Measurements from ENCODE around the gene NTNG2. TPM values are rescaled to one million over a fixed set of nuclear protein-coding genes. Genes with fewer than 3 reads are reported as not detected.

Gene NTNG2
- total RNA-seq, 2 donors from 2014 or later = 8.3 to 11.5 TPM

- no peaks in the 10 kb centered on the region for H3K9me3 Mint-ChIP-seq
- H3K36me3 Mint-ChIP-seq = no peaks in the 10 kb centered on the region
- H3K4me1 Mint-ChIP-seq (ENCODE audit: low read depth in 2 of 2) = no peaks in the 10 kb centered on the region
- H3K27ac Mint-ChIP-seq = no peak overlapping the region
- no peaks in the 10 kb centered on the region for H3K27me3 Mint-ChIP-seq
- ATAC-seq (no peak), DNase-seq (ENCODE audit: low spot score) (no peak)
- no peak overlapping the region for H3K4me3 Mint-ChIP-seq
Measured at GRCh38 chr9:132154863-132155567, 6.8 kb upstream of the NTNG2 start.

- Mint-ChIP-seq H3K27me3 (no peaks in the 10 kb centered on the region), H3K36me3 (no peaks in the 10 kb centered on the region), H3K9me3 (no peaks in the 10 kb centered on the region), H3K27ac (no peak overlapping the region), H3K4me1 (ENCODE audit: low read depth in 2 of 2) (no peaks in the 10 kb centered on the region), H3K4me3 (no peak overlapping the region)
- no peak for ATAC-seq
- no peak for DNase-seq (ENCODE audit: low spot score)
Measured at GRCh38 chr9:132155568-132155895, 6.3 kb upstream of the NTNG2 start.

GRCh38 chr9:132156262-132156661 lies 5.6 kb upstream of the NTNG2 start:
- Mint-ChIP-seq H3K27me3 (no peaks in the 10 kb centered on the region), H3K9me3 (no peaks in the 10 kb centered on the region), H3K4me3 (no peak overlapping the region), H3K36me3 (no peaks in the 10 kb centered on the region), H3K4me1 (ENCODE audit: low read depth in 2 of 2) (no peaks in the 10 kb centered on the region), H3K27ac (no peak overlapping the region)
- DNase-seq (ENCODE audit: low spot score) = no peak
- no peak for ATAC-seq

- DNase-seq (ENCODE audit: low spot score) (no peak), ATAC-seq (no peak)
- Mint-ChIP-seq H3K4me1 (ENCODE audit: low read depth in 2 of 2) (peaks cover 5 to 7% of the 10 kb centered on the region in 2 donors), H3K4me3 (no peak overlapping the region), H3K27ac (no peak overlapping the region), H3K36me3 (peaks cover 5% of the 10 kb centered on the region), H3K9me3 (no peaks in the 10 kb centered on the region), H3K27me3 (peaks cover 3 to 6% of the 10 kb centered on the region in 2 donors)
Measured at GRCh38 chr9:132157347-132158116, 4.3 kb upstream of the NTNG2 start.

GRCh38 chr9:132160802-132161742 lies 786 bp upstream of the NTNG2 start:
- H3K27ac Mint-ChIP-seq = peak overlapping the region; percentile 70 to 81
- H3K4me3 Mint-ChIP-seq = peak overlapping the region; percentile 95
- H3K36me3 Mint-ChIP-seq = peaks cover 6% of the 10 kb centered on the region
- peaks cover 17 to 23% of the 10 kb centered on the region in 2 donors for H3K27me3 Mint-ChIP-seq
- DNase-seq (ENCODE audit: low spot score) (peak; percentile 84), ATAC-seq (peak; percentile 87 to 88)
- no peaks in the 10 kb centered on the region for H3K9me3 Mint-ChIP-seq
- H3K4me1 Mint-ChIP-seq (ENCODE audit: low read depth in 2 of 2) = peaks cover 11 to 14% of the 10 kb centered on the region in 2 donors

- Mint-ChIP-seq H3K4me3 (peak overlapping the region; percentile 97), H3K27me3 (peaks cover 22 to 24% of the 10 kb centered on the region in 2 donors), H3K27ac (peak overlapping the region in 1 of 2 donors; percentile 77), H3K4me1 (ENCODE audit: low read depth in 2 of 2) (peaks cover 17 to 21% of the 10 kb centered on the region in 2 donors), H3K36me3 (peaks cover 6% of the 10 kb centered on the region), H3K9me3 (no peaks in the 10 kb centered on the region)
- ATAC-seq (no peak), DNase-seq (ENCODE audit: low spot score) (no peak)
Measured at GRCh38 chr9:132162764-132163456, 1.1 kb downstream of the NTNG2 start.

- DNase-seq (ENCODE audit: low spot score) (no peak), ATAC-seq (no peak)
- Mint-ChIP-seq H3K9me3 (no peaks in the 10 kb centered on the region), H3K4me1 (ENCODE audit: low read depth in 2 of 2) (peaks cover 17 to 21% of the 10 kb centered on the region in 2 donors), H3K27me3 (peaks cover 22 to 24% of the 10 kb centered on the region in 2 donors), H3K27ac (no peak overlapping the region), H3K4me3 (peak overlapping the region; percentile 61), H3K36me3 (peaks cover 6% of the 10 kb centered on the region)
Measured at GRCh38 chr9:132163457-132163875, 1.6 kb downstream of the NTNG2 start.

GRCh38 chr9:132163876-132164603 lies 2.2 kb downstream of the NTNG2 start:
- peaks cover 17 to 21% of the 10 kb centered on the region in 2 donors for H3K4me1 Mint-ChIP-seq (ENCODE audit: low read depth in 2 of 2)
- H3K4me3 Mint-ChIP-seq = peak overlapping the region; percentile 61
- peaks cover 22 to 24% of the 10 kb centered on the region in 2 donors for H3K27me3 Mint-ChIP-seq
- DNase-seq (ENCODE audit: low spot score) = no peak
- H3K27ac Mint-ChIP-seq = no peak overlapping the region
- peaks cover 6% of the 10 kb centered on the region for H3K36me3 Mint-ChIP-seq
- ATAC-seq = no peak
- no peaks in the 10 kb centered on the region for H3K9me3 Mint-ChIP-seq

- no peak for DNase-seq (ENCODE audit: low spot score)
- Mint-ChIP-seq H3K27ac (no peak overlapping the region), H3K4me1 (ENCODE audit: low read depth in 2 of 2) (peaks cover 22 to 25% of the 10 kb centered on the region in 2 donors), H3K9me3 (no peaks in the 10 kb centered on the region), H3K27me3 (peaks cover 22 to 24% of the 10 kb centered on the region in 2 donors), H3K36me3 (peaks cover 6% of the 10 kb centered on the region), H3K4me3 (no peak overlapping the region)
- no peak for ATAC-seq
Measured at GRCh38 chr9:132164604-132165362, 2.9 kb downstream of the NTNG2 start.

GRCh38 chr9:132166599-132166998 lies 4.7 kb downstream of the NTNG2 start:
- H3K4me3 Mint-ChIP-seq = no peak overlapping the region
- H3K9me3 Mint-ChIP-seq = no peaks in the 10 kb centered on the region
- ATAC-seq (no peak), DNase-seq (ENCODE audit: low spot score) (no peak)
- H3K36me3 Mint-ChIP-seq = peaks cover 6% of the 10 kb centered on the region
- peaks cover 22 to 24% of the 10 kb centered on the region in 2 donors for H3K27me3 Mint-ChIP-seq
- peaks cover 22 to 23% of the 10 kb centered on the region in 2 donors for H3K4me1 Mint-ChIP-seq (ENCODE audit: low read depth in 2 of 2)
- no peak overlapping the region for H3K27ac Mint-ChIP-seq

- H3K9me3 Mint-ChIP-seq = no peaks in the 10 kb centered on the region
- H3K27me3 Mint-ChIP-seq = peaks cover 21% of the 10 kb centered on the region in 2 donors
- H3K4me1 Mint-ChIP-seq (ENCODE audit: low read depth in 2 of 2) = peaks cover 21 to 22% of the 10 kb centered on the region in 2 donors
- no peak overlapping the region for H3K27ac Mint-ChIP-seq
- H3K36me3 Mint-ChIP-seq = peaks cover 4% of the 10 kb centered on the region
- DNase-seq (ENCODE audit: low spot score) (no peak), ATAC-seq (no peak)
- H3K4me3 Mint-ChIP-seq = no peak overlapping the region
Measured at GRCh38 chr9:132167192-132167591, 5.3 kb downstream of the NTNG2 start.

- DNase-seq (ENCODE audit: low spot score) = no peak
- Mint-ChIP-seq H3K36me3 (peaks cover under 1% of the 10 kb centered on the region), H3K27me3 (peaks cover 16 to 19% of the 10 kb centered on the region in 2 donors), H3K4me3 (no peak overlapping the region), H3K27ac (no peak overlapping the region), H3K4me1 (ENCODE audit: low read depth in 2 of 2) (peaks cover 17 to 19% of the 10 kb centered on the region in 2 donors), H3K9me3 (no peaks in the 10 kb centered on the region)
- no peak for ATAC-seq
Measured at GRCh38 chr9:132168347-132168746, 6.5 kb downstream of the NTNG2 start.
